NCI-H345 treated with DMSO at 0.1 percent for 48 hours (cell line): Measurements from ENCODE around the gene G6PC1.
"Not testable (repeated sequence)": the region's sequence is repeated elsewhere in the genome, so short reads cannot be mapped to it uniquely, and the experiment has no call there.

ENCODE experiments used
- DNase-seq: peaks from one replicate; lab custom pipeline; 2025; ENCODE audit not compliant: unreplicated experiment; lab: John Stamatoyannopoulos, UW

G6PC1 gene

GRCh38 chr17:42873932-42874695 lies 26.5 kb upstream of the G6PC1 start:
- DNase-seq: not testable (repeated sequence)

GRCh38 chr17:42877037-42877436 lies 23.6 kb upstream of the G6PC1 start:
- no peak for DNase-seq

- DNase-seq: no peak
Observed at GRCh38 chr17:42878123-42878880, 22.3 kb upstream of the G6PC1 start.

- DNase-seq: no peak
Observed at GRCh38 chr17:42878924-42879595, 21.5 kb upstream of the G6PC1 start.

GRCh38 chr17:42879596-42879985 lies 21.0 kb upstream of the G6PC1 start:
- DNase-seq: no peak

- no peak for DNase-seq
Observed at GRCh38 chr17:42880776-42881310, 19.8 kb upstream of the G6PC1 start.

- not testable (repeated sequence) for DNase-seq
Observed at GRCh38 chr17:42881706-42882105, 18.9 kb upstream of the G6PC1 start.

GRCh38 chr17:42882166-42882565 lies 18.4 kb upstream of the G6PC1 start:
- no peak for DNase-seq

- DNase-seq: no peak
Observed at GRCh38 chr17:42883802-42884558, 16.6 kb upstream of the G6PC1 start.

GRCh38 chr17:42885806-42886205 lies 14.8 kb upstream of the G6PC1 start:
- not testable (repeated sequence) for DNase-seq

- no peak for DNase-seq
Observed at GRCh38 chr17:42886283-42887176, 14.1 kb upstream of the G6PC1 start.

GRCh38 chr17:42889809-42890208 lies 10.8 kb upstream of the G6PC1 start:
- no peak for DNase-seq

- DNase-seq: no peak
Observed at GRCh38 chr17:42891539-42892152, 9.0 kb upstream of the G6PC1 start.

GRCh38 chr17:42893359-42893758 lies 7.2 kb upstream of the G6PC1 start:
- DNase-seq: no peak

- DNase-seq: no peak
Observed at GRCh38 chr17:42894283-42895184, 6.1 kb upstream of the G6PC1 start.

GRCh38 chr17:42895185-42895555 lies 5.4 kb upstream of the G6PC1 start:
- DNase-seq: no peak

- no peak for DNase-seq
Observed at GRCh38 chr17:42898147-42898811, 2.3 kb upstream of the G6PC1 start.

GRCh38 chr17:42899981-42900380 lies 618 bp upstream of the G6PC1 start:
- not testable (repeated sequence) for DNase-seq
